DMS153 treated with DMSO at 0.1 percent for 48 hours (cell line): ENCODE data around the gene HSD17B12.

ENCODE experiments used
- DNase-seq: peaks from one replicate; lab custom pipeline; 2025; ENCODE audit not compliant: unreplicated experiment; lab: John Stamatoyannopoulos, UW

HSD17B12 gene

DNA sequence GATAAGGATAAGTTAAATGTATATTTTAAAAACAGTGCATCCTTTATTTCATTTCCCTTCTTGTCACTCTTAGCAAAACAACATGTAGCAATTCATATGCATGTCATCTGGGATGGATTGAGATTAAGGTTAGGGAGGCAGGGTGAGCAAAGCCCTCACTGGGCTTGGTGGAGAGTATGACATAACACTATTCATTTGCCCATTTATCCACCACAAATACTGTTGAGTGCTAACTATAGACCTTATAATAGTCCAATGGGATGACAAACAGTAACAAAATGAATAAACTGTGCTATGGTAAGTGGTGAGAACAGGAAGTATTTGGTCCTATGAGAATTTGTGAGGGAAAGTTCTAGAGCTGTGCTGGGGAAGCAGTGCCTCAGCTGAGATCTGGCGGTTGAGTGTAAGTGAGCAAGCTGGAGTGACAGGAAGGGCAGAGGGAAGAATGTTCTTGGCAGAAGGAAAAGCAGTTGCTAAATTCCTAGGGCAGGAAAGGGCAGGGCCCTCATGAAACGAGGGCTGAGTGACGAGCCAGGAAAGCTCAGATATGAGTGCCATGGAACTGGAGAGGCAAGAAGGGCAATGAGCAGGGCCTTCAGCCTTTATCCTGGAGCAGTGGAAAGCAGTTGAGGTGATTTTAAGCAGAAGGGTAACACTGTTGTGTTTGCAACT lies 6.7 kb downstream of the HSD17B12 start:
- no peak for DNase-seq

DNA sequence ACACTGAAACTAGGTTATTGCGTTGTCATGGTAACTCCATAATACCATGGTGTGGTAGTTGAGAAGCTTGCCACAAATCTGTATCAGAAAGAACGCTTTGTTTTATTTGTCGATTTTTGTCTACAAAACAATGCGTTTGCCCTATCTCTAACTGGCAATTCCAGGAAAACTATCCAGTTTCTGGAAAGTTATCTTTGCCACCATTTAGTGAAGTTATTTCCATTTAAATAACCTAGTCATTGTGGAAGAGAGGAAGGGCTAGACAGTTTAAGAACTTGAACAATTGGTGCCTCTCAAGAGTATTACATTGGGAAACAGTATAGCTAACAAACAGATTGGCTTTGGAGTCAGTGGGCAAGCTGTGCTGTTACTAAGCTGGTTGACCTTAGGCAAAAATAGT lies 7.9 kb downstream of the HSD17B12 start:
- no peak for DNase-seq

DNA sequence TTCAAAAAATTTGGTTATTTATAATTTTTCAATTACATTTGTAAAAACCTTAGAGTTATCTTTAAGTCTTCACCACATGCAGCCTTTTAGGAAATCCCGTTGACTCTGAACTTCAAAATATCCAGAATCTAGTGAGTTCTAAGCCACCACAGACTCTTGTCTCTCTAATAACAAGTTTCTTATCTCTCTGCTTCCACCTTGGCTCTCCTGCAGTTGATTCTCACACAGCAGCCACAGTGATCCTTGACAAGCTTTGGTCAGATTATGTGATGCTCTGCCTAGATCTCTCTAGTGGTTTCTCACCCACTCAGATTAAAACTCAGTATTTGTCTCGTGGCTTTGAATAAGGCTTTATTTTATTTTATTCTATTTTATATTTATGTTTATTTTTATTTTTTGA lies 8.6 kb downstream of the HSD17B12 start:
- DNase-seq: no peak

DNA sequence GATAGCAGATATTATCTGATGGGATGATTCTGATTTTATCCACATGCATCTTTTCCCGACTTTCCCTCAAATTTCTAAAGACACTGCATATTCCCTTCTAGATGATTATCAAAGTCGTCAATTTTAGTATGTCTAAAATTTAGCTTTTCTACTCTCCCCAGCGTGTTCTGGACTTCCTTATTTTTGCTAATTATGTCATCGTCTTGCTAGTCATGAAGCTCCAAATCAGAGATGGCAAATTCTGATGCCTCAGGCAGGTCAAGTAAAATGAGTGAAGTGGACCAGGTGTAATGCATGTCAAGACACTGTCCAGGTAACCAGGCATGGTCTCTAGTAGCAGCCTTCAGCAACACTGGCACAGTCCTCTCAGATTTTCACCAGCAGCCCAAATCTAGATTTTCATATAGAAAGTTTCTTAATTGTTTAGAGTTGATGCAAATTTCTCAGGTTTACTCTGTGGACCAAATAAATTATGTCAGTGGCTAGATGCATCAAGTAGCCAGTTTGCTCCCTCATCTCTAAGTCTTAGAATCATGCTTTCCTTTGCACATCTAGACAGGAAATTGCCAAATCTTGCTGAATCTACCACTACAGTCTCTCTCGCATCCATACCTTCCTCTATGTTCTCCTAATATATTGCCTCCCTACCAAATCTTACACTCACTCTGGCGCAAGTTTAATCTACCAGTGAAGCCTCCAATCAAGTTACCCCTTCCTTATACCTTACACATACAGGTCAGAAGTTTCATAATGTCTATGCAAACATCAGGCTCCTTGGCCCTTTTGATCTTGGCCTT lies 10.6 kb downstream of the HSD17B12 start:
- DNase-seq: no peak

DNA sequence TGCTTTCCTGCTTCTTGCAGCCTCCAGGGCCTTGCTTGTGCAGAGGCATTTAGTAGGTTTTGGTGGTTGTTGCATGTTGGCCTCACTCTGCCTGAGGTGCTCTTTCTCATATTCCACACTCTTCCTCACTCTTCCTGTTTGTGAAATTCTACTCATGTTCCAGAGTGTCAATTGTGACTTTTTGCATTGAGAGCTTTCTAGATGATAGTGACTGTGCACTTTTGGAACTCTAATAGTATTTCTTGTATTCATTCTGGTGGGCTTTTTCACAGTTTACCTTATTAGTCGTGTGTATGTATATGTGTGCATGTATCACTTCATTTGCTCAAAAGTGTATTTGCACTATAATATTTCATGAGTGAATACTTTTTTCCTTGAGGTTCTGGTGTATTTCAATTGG lies 11.3 kb downstream of the HSD17B12 start:
- DNase-seq: no peak

DNA sequence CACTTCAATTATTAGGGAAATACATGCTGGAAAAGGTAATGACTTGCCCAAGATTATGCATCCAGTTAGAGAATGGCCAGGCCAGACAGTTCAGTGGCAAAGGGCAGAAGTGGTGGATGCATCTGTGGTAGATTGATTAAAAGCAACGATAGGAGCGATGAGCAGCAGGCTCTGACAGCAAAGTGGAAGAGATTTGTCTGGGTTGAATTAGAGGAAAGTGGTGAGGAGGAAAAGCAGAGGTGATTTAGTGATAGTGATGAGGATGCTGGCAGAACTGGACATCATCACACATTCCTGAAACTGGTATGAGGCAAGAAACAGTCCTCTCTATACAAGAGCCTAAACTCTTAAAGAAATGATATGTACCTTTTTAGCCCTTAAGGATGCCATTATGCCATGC lies 12.5 kb downstream of the HSD17B12 start:
- DNase-seq: no peak

DNA sequence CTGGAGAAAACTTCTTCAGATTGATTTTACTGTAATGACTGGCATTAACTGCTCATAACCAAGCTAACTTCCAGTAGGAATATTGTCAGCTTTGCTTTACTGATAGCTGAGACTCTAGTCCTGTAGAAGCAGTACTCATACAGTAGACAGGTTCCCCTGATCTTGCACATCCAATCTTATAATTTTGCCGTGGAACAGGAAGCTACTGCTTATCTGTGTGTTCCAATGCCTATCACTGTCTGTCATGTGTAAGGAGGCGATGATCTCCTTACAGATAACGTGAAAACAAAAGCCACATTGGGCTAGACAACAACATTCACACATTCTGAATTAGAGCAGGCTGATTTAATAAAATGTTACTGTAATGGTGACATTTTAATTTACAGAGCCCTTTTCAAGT lies 13.2 kb downstream of the HSD17B12 start:
- DNase-seq: no peak

DNA sequence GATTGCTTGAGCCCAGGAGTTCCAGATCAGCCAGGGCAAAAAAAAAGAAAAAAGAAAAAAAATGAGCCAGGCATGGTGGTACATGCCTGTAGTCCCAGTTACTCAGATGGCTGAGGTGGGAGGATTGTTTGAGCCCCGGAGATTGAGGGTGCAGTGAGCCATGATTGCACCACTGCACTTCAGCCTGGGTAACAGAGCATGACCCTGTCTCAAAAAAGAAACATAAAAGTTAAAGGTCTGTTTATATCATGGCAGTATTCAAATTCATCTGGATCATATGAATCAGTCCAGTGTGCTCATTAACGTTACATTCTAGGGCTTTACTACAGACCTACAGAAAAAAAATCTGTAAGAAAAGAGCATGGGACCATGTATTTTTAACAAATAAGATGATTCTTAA lies 13.9 kb downstream of the HSD17B12 start:
- DNase-seq: no peak

DNA sequence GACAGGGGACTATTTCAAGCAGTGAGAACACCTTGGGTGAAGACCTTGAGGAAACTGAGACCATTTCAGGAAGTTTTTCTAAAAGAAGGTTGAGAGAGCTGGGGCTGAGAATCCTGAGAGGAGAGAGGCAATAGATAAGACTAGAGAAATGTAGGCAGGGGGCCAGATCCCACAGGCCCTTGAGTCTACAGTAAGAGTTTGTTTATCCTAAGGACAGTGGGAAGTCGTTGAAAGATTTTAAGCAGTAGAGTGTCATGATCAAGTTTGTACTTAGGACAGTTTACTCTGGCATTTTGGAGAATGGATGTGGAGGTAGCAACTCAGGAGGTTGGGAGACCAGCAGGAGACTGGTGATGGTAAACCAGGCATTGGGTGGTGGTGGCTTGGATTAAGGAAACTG lies 17.1 kb downstream of the HSD17B12 start:
- DNase-seq: no peak

DNA sequence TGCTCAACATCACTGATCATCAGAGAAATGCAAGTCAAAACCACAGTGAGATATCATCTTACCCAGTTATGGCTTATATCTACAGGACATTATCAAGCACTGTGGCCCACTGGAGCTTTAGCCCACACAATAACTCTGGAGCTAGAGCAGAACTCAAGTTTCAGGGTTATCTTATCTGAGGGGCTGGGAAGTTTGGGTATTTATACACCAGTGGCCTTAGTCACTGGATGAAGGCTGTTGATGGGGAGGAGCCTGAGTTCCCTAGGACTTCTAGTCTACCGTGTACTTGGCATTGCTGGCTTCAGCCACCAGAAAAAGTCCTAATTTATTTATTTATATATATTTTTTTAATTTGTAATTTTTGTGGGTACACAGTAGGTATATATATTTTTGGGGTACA lies 19.3 kb downstream of the HSD17B12 start:
- DNase-seq: no peak

DNA sequence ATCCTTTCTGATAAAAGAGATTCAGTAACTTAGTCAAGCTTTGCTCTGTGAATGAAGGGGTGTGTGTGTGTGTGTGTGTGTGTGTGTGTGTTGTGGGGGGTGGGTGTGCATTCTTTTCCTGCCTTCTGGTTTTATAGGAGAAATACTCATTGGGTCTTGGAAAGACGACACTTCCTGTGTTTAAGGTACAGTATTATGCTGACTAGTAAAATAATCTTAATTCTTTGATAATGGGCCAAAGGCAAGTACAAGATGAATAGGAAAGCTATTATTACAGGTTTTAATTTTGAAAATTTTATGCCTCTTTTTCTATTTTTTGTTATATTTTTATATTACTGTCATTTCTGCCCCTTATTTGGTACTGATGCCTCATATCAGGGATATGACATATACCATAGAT lies 26.1 kb downstream of the HSD17B12 start:
- no peak for DNase-seq

DNA sequence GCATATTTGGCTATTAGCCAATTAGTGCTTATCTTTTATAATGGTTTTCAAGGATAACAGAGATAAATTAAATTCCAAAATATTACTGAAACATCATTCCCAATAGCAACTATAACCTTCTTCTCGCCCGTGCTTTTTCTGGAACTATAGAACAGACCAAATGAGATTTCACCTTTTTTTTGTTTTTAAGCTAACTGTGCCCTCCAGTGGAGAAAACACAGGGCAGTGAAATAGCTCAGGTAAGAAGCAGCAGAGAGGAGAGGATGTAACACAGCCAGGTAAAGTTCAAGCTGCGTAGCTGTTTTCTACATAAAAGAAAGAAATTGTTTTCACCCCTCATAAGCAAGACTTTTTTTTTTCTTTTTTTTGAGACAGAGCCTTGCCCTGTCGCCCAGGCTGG lies 28.2 kb downstream of the HSD17B12 start:
- no peak for DNase-seq

DNA sequence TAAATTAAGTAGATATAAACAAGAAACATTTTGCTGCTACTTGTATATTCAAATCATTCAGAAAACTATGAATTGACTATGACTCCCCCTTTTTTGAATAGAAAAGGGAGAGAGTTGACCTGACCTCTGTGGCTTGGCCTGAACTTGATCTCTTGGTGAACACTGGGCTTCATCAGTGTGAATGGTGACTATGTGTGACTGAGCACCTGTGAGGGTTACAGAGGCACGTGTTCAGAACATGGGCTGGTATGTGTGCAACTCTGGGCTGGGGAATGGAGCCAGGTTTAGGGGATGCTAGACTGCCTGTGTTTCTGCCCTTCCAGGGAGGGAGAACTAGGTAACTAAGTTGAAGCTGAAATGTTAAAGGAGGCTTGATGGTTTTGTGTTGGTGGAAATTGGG lies 29.2 kb downstream of the HSD17B12 start:
- no peak for DNase-seq

DNA sequence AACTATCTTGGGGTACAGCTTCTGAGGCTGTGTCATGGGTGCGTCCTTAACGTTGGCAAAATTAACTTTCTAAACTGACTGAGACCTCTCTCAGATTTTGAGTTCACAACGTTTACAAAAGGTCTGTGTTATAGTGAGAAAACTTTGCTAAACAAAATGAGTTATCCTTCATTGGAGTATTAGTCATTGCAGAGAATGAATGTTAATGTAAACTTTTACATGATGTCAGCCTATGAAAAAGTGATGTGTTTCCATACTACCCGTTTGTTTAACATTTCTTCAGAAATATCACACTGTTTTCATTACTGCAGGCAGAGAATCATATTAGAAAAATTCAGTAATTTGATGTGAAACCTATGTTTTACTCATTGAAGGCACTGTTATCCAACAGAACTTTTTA lies 32.1 kb downstream of the HSD17B12 start:
- no peak for DNase-seq

DNA sequence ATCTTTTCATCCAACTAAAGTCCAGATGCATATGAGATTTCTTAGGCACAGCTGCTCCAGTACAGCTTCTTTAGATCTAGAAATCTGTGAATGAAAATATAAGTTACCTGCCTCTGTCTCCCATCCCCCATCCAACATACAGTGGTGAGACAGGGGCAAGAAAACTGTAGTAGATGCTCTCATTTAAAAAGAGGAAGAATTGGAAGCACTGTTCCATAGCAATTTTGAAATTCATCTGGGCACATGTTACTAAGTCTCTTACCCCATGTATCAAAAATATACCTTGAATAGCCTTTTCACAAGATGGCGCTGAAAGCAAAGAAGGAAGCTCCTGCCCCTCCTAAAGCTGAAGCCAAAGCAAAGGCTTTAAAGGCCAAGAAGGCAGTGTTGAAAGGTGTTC lies 37.8 kb downstream of the HSD17B12 start:
- DNase-seq: no peak

DNA sequence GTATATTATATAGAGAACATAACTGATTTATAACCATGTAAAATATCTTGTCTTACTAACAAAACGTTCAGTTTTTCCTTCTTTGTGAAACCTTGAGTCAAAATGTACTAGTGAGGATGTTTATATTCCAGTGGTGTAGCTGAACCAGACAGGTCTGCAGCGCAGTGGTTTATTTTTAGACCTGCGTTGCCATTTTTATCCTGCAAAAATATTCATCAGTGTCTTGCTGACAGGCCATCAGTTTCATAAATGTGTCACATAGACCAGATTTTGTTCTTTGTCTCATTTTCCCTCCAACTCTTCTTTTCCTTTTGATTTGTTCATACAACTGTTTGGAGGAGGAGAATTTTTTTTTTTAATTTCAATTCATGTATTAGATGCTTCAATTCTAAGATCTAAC lies 43.1 kb downstream of the HSD17B12 start:
- no peak for DNase-seq

DNA sequence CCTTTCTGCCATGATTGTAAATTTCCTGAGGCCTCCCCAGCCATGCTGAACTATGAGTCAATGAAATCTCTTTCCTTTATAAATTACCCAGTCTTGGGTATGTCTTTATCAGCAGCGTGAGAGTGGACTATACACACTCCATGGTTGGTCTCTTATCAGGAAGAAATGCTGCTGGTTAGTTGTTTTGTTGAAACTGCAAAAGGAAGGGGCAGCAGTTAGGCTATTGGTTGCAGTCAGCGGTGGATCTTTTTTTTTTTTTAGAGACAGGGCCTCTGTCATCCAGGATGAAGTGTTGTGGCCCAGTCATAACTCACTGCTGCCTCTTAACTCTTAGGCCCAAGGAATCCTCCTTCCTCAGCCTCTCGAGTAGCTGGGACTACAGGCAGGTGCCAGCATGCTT lies 51.7 kb downstream of the HSD17B12 start:
- DNase-seq: no peak

DNA sequence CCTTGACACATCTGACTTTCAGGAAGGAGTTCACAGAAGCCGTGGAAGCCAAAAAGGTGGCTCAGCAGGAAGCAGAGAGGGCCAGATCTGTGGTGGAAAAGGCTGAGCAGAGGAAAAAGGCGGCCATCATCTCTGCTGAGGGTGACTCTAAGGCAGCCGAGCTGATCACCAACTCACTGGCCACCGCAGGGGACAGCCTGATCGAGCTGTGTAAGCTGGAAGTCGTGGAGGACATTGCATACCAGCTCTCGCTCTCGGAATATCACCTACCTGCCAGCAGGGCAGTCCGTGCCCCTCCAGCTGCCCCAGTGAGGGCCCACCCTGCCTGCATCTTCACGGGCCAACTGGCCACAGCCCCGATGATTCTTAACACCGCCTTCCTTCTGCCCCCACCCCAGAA lies 53.7 kb downstream of the HSD17B12 start:
- DNase-seq: no peak

DNA sequence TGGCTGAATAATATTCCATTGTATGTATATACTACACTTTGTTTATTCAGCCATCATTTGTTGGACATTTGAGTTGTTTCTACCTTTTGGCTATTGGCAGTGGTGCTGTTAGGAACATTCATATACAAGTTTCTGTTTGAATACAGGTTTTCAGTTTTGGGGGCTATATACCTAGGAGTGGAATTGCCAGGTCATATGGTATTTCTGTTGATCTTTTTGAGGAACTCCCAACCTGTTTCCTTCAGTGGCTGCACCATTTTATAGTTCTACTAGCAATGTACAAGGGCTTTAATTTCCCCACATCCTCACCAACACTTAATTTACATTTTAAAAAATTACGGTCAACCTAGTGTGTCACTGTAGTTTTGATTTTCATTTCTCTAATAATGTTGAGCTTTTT lies 54.6 kb downstream of the HSD17B12 start:
- DNase-seq: no peak

DNA sequence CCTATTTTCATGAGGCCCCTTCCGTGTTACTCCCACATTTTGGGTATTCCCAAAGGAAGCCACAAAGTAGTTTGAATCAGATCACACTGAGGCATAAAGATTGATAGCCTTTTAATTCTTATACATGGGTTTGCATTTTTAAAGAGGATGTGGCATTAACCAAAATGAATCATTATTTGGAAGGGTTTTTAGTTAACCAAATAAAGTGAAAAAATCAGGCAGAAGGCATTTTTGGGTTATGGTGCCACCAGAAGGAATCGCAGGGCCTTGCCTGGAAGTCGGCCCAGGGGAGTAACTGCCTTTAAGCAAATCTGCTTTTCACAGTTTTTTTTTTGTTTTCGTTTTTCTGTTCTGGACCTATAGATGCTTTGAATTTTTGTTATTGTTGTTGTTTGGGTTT lies 55.4 kb downstream of the HSD17B12 start:
- no peak for DNase-seq

DNA sequence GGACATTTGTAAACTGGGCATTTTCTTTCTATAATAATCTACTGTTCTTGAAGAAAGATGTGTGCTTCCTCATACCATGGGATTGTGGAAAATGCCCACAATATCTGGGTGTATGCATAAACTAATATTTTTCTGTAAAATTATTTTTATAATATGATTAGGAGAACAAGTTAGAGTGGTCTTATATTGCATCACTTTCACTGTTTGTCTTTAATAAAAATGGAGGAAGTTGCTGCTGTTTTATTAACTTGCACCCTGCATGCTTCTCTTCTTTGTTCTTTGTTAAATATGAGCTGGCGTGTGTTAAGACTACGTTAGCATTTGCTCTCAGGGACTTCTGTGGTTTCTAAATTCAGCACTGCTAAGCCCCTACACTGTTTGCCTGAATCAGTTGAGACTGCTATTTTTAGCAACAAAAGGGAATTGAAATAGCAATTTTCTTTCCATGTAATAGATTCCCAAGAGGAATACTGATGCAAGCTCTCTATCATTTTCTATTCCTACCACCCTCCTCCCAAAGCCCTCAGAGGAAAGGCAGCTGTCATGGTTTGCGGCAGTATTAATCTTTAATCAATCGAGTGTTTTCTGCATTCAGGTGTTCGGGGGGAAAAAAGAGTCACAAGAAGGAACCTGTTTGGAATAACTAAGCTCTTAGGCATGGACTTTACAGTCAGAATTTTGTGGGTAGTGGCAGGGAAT lies 56.1 kb downstream of the HSD17B12 start:
- no peak for DNase-seq

DNA sequence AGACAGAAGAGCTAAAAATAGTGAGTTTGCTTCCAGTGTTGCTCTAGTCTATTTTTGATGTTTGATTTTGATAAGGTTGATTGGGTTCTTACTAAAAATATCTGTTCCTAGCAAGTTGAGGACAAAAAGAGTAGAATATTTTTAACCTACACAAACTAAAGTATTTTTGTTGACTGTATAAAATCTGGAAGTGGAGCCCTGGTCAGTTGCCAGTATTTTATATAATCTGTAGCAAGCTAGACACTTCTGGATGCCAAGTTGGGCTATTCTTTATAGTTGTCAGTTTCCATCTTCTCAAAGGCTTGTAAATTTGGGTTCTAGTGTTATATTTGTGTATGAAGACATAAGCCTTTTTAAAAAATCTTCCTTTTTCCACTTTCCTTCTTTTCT lies 56.7 kb downstream of the HSD17B12 start:
- DNase-seq: no peak
